Endothelial cell of umbilical vein (primary cell): ENCODE measurements around the gene LDLRAD2. TPM values are rescaled to one million over a fixed set of nuclear protein-coding genes. Genes with fewer than 3 reads are reported as not detected.
A peak's percentile ranks its signal among the peaks of the same experiment; 100 is the strongest.
"Not testable (repeated sequence)": the region's sequence is repeated elsewhere in the genome, so short reads cannot be mapped to it uniquely, and the experiment has no call there.

Source experiments
- BruUV-seq: library from RNA; stranded (reverse); fragments of 400-500 nt; replicated peaks from 2 replicates; lab custom pipeline; 2021; lab: Mats Ljungman, UMichigan
- CTCF ChIA-PET: fragments of 300-600, 350-600 bp; sonication (Branson Sonifier 250); formaldehyde crosslinking; loops from one replicate; lab custom pipeline; 2021; ENCODE audit warnings: antibody characterized with exemption, inconsistent platforms; lab: Charles Lee
- POLR2A ChIA-PET: fragments of 300-600, 350-600 bp; sonication (Branson Sonifier 250); formaldehyde crosslinking; loops from one replicate; lab custom pipeline; 2021; ENCODE audit warnings: antibody characterized with exemption, inconsistent platforms; lab: Charles Lee
- DNase-seq: peaks from one replicate; pipeline ENCODE4 v3.0.0-alpha.2; 2011; ENCODE audit warnings: low read depth, low spot score
- FAIRE-seq: peaks from 2 replicates; lab custom pipeline; 2011; peaks lifted over from hg19 to GRCh38; lab: Jason Lieb, UNC
- H2AFZ ChIP-seq: 2 replicates; pipeline ENCODE4 v1.6.0; 2012; ENCODE audit warnings: low read depth, low read length, control low read depth, inconsistent platforms
- H3K27ac ChIP-seq: 2 replicates; pipeline ENCODE4 v1.5.1; 2011; ENCODE audit warnings: low read depth, mild to moderate bottlenecking, control low read depth, low read length, moderate library complexity; ENCODE audit not compliant: insufficient read depth
- H3K27me3 ChIP-seq, 2 experiments: 2 replicates each; pipeline versions ENCODE4 v1.6.0 to v1.6.1; 2011; ENCODE audit warnings: low read length in 2 of 2, mixed read lengths in 1 of 2; ENCODE audit not compliant: control insufficient read depth in 2 of 2, insufficient read depth in 2 of 2
- H3K36me3 ChIP-seq, 2 experiments: 2 replicates in 1 of 2; 3 replicates in 1 of 2; pipeline ENCODE4 v1.5.1; 2011; ENCODE audit warnings: low read length in 2 of 2, mild to moderate bottlenecking in 1 of 2, moderate library complexity in 1 of 2; ENCODE audit not compliant: control insufficient read depth in 2 of 2, insufficient read depth in 2 of 2; ENCODE audit errors: extremely low read depth in 1 of 2
- H3K4me1 ChIP-seq: 3 replicates; pipeline ENCODE4 v1.5.1; 2011; ENCODE audit warnings: mild to moderate bottlenecking, low read length; ENCODE audit not compliant: control insufficient read depth, insufficient read depth; ENCODE audit errors: extremely low read depth
- H3K4me2 ChIP-seq: 2 replicates; pipeline ENCODE4 v1.6.1; 2011; ENCODE audit warnings: low read length, control low read depth, mixed read lengths; ENCODE audit not compliant: insufficient read depth
- H3K4me3 ChIP-seq, 3 experiments: fragments of 200-600 bp in 1 of 3; sonication (generic), shearing (Covaris generic) in 1 of 3; replicated peaks in 1 of 3; 2 replicates each; pipeline ENCODE4 v1.5.1; 2011 to 2016; ENCODE audit warnings: control low read depth in 3 of 3, low read length in 3 of 3, mild to moderate bottlenecking in 2 of 3, inconsistent platforms in 1 of 3, low read depth in 1 of 3, moderate library complexity in 1 of 3; ENCODE audit not compliant: insufficient read depth in 1 of 3
- H3K79me2 ChIP-seq: 2 replicates; pipeline ENCODE4 v1.6.0; 2012; ENCODE audit warnings: low read length, inconsistent platforms; ENCODE audit not compliant: control insufficient read depth, insufficient read depth
- H3K9ac ChIP-seq: replicated peaks from 2 replicates; pipeline ENCODE3; 2011; ENCODE audit warnings: low read length, control low read depth; ENCODE audit not compliant: insufficient read depth; ENCODE audit errors: extremely low read depth
- H3K9me1 ChIP-seq: replicated peaks from 3 replicates; pipeline ENCODE4 v1.6.0; 2011; ENCODE audit warnings: mild to moderate bottlenecking, low read length; ENCODE audit not compliant: control insufficient read depth, insufficient read depth; ENCODE audit errors: extremely low read depth
- H3K9me3 ChIP-seq: replicated peaks from 2 replicates; pipeline ENCODE4 v1.5.1; 2012; ENCODE audit warnings: low read length, inconsistent platforms; ENCODE audit not compliant: control insufficient read depth, insufficient read depth
- H4K20me1 ChIP-seq: replicated peaks from 2 replicates; pipeline ENCODE3; 2011; ENCODE audit warnings: mild to moderate bottlenecking, low read length; ENCODE audit not compliant: control insufficient read depth, insufficient read depth; ENCODE audit errors: extremely low read depth
- EZH2 ChIP-seq: IDR thresholded peaks from 2 replicates; pipeline ENCODE4 v1.6.1; 2012; ENCODE audit warnings: borderline replicate concordance, low read depth, mild to moderate bottlenecking, moderate library complexity, low read length, inconsistent platforms; ENCODE audit not compliant: severe bottlenecking
- POLR2A ChIP-seq: IDR thresholded peaks from 2 replicates; pipeline ENCODE4 v1.6.1; 2012; ENCODE audit warnings: low read depth, mild to moderate bottlenecking, control low read depth, low read length
- dilution Hi-C: fragments of 300-500 bp; cut with MboI; formaldehyde crosslinking; loops from one replicate; pipeline ENCODE4 v1.15.0; 2019; ENCODE audit warnings: low sequenced_read_pairs; ENCODE audit not compliant: extremely low pct_ligation_motif_present
- intact Hi-C: fragments of 100-400 bp; cut with micrococcal nuclease; formaldehyde crosslinking; loops from one replicate; pipeline ENCODE4 v1.10.0; 2022
- polyA plus RNA-seq, 4 experiments: library from polyadenylated mRNA; depleted of rRNA in 3 of 4; stranded (reverse) in 3 of 4; unstranded in 1 of 4; fragments of >200 nt; gene quantifications; 2 replicates each; pipeline versions ENCODE4 v1.2.1 to v1.2.3, GENCODE V29; 2011 to 2012; ENCODE audit warnings: missing spikeins in 1 of 4
- total RNA-seq: library from RNA; stranded (reverse); gene quantifications from 2 replicates; pipeline ENCODE4 v1.2.3, GENCODE V29; 2021

Gene LDLRAD2
- total and polyA plus RNA-seq, 2 donors (not counting 3 experiments of a cell fraction or from before 2014, with no cell fraction given) = 0.44 TPM; not detected in 1

DNA sequence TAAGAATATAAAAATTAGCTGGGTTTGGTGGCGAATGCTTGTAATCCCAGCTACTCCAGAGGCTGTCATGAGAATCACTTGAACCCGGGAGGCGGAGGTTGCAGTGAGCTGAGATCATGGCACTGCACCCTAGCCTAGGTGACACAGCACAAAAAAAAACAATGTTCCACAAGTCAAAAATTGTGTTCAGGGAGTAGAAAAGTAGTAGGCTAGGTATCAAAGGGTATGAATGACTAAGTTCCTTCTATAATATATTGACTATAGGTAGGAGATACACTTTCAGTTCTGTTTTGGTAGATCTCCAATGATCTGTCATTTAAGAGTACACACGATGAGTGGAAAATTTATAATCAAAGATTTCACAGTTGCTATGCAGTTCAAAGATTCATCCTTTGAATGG lies 45.9 kb upstream of the LDLRAD2 start:
- Histone ChIP-seq H3K4me2 (no peak overlapping the region), H3K9me1 (no peaks in the 10 kb centered on the region), H3K79me2 (peaks cover 90% of the 10 kb centered on the region), H3K9me3 (no peaks in the 10 kb centered on the region), H3K27me3 (no peaks in the 10 kb centered on the region), H2AFZ (no peak overlapping the region), H3K4me3 (no peak overlapping the region), H4K20me1 (no peaks in the 10 kb centered on the region), H3K4me1 (peaks cover 32% of the 10 kb centered on the region), H3K36me3 (peaks cover 0 to 2% of the 10 kb centered on the region in 2 experiments), H3K27ac (peak overlapping the region; percentile 67), H3K9ac (no peak overlapping the region)
- CTCF ChIA-PET = no interaction called here
- POLR2A ChIA-PET = no interaction called here
- no peak for FAIRE-seq
- BruUV-seq = no TSS peak
- dilution Hi-C loops (no loop called here), intact Hi-C loops (loop anchor here (5.0 kb wide), 1 partner anchor 44 kb away; no protein-coding TSS in a partner anchor)
- TF ChIP-seq EZH2 (no peak), POLR2A (no peak)
- DNase-seq = no peak

DNA sequence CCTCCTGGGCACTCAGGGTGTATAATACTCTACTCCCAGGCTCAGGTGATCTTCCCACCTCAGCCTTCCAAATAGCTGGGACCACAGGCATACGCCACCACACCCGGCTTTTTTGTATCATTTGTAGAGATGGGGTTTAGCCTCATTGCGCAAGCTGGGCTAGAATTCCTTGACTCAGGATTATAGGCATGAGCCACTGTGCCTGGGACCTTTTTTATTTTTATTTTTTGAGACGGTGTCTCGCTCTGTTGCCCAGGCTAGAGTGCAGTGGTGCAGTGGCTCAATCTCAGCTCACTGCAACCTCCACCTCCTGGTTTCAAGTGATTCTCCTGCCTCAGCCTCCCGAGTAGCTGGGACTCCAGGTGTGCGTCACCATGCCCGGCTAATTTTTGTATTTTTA lies 45.0 kb upstream of the LDLRAD2 start:
- H3K4me3 ChIP-seq, H3K4me2 ChIP-seq, BruUV-seq, DNase-seq, dilution Hi-C loops, H3K27ac ChIP-seq, POLR2A ChIA-PET, H4K20me1 ChIP-seq, H3K9me1 ChIP-seq, H3K36me3 ChIP-seq, H3K27me3 ChIP-seq, H2AFZ ChIP-seq, H3K9me3 ChIP-seq, FAIRE-seq, H3K9ac ChIP-seq: not testable (repeated sequence)
- CTCF ChIA-PET = interaction anchor here (1.0 kb wide), 1 partner anchor 15 kb away, joined by 3 read pairs; no protein-coding TSS in a partner anchor
- intact Hi-C loops = loop anchor here (5.0 kb wide), 1 partner anchor 45 kb away; no protein-coding TSS in a partner anchor
- peaks cover 89% of the 10 kb centered on the region for H3K79me2 ChIP-seq
- H3K4me1 ChIP-seq = peaks cover 32% of the 10 kb centered on the region
